T-helper 1 cell treated with Interleukin-12 subunit alpha and Interleukin-12 subunit beta and Interleukin-4 antibody, amounts not matched to agents 30 μg/mL and 1 μg/mL, for 36 hours (primary cell): ENCODE results near the gene HCFC1.

Experiments
- H3K27ac Mint-ChIP-seq: one replicate; pipeline ENCODE4 v1.8.0; 2021; ENCODE audit warnings: mild to moderate bottlenecking, mixed read lengths
- H3K27me3 Mint-ChIP-seq: one replicate; pipeline ENCODE4 v1.8.0; 2021; ENCODE audit warnings: low read depth, mixed read lengths
- H3K36me3 Mint-ChIP-seq: one replicate; pipeline ENCODE4 v1.8.0; 2021; ENCODE audit warnings: low read depth, mixed read lengths
- H3K4me1 Mint-ChIP-seq: one replicate; pipeline ENCODE4 v1.8.0; 2021; ENCODE audit warnings: low read depth, mixed read lengths
- H3K4me3 Mint-ChIP-seq: one replicate; pipeline ENCODE4 v1.8.0; 2021; ENCODE audit warnings: mild to moderate bottlenecking, moderate library complexity, mixed read lengths
- H3K9me3 Mint-ChIP-seq: one replicate; pipeline ENCODE4 v1.8.0; 2021; ENCODE audit warnings: mixed read lengths

The HCFC1 gene

DNA sequence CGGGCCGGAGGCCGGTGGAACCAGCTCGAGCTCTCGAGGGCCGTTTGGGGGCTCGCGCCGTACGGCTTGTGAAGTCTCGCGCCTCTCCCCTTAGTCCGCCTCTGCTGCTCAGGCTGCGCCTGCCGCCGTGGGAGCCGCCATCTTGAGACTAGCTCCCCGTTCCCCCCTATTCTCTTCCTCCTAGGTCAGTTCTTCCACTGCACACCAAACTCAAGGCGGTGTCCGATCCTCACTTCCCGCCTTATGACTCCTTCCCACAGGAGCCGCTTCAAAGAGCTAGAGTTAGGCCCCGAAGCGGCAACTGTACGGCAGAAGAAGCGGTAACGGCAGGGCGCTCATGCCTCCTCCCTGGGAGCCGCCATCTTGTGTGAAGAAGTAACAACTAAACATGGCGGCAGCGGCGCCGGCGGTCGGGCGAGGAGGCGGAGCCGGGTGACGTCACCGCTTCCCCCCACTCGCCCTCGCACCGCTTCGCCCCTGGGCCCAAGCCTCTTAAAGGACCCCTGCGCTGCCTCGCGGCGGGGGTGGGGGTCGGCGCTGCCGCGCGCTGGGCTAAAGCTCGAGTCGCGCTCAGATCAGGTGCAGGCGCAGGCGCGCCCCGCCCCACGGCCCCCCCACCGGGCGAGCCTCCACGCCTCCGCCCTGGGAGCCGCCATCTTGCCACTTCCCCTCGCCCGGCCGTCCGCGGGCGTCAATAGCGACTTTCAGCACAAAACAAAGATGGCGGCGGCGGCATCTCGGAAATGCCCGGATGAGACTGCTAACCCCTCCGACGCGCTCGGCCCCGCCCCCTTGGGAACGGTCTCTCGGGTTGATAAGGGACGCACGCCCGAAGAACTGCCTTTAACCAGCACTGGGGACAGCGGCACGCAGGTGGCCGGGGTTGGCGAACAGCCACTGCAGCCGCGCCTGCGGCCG lies at the start of gene HCFC1:
Gene HCFC1, minus strand, starts transcription at position 369 of the 918 bp plus-strand sequence. CDS start 978 bp downstream, outside the sequence.
- no peaks in the 10 kb centered on the region for H3K9me3 Mint-ChIP-seq
- peak within 1 kb of the TSS; percentile 100 for H3K27ac Mint-ChIP-seq
- H3K27me3 Mint-ChIP-seq, result no peaks in the 10 kb centered on the region
- H3K36me3 Mint-ChIP-seq, result peaks cover 17% of the 10 kb centered on the region
- peak within 1 kb of the TSS; percentile 100 for H3K4me3 Mint-ChIP-seq
- H3K4me1 Mint-ChIP-seq, result peaks cover 25% of the 10 kb centered on the region

DNA sequence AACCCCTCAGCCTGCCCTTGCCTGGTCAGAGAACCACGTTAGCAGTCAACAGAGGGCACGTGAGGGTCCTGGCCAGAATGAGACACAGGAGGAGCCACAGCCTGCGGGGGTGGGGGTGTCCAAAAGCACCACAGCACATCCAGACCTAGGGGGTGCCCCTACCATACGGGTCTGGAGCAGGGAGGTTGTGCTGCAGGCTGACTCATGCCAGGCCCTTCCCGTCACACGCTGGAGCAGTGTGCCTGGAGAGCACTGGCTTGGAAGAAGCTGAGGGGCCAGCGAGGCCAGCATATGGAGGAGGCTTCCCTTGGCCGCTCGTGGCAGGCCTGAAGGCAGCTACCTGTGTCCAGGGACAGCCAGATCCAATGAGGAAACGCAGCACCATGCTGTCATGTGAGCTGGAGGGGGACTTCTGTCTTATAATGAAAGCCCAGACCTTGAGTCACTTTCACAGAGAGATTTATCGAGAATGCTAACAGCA lies 49.6 kb upstream of the HCFC1 start:
- H3K27ac Mint-ChIP-seq, result no peak overlapping the region
- H3K9me3 Mint-ChIP-seq, result no peaks in the 10 kb centered on the region
- H3K4me1 Mint-ChIP-seq, result peaks cover 4% of the 10 kb centered on the region
- H3K4me3 Mint-ChIP-seq, result peak overlapping the region; percentile 88
- H3K27me3 Mint-ChIP-seq, result no peaks in the 10 kb centered on the region
- H3K36me3 Mint-ChIP-seq, result peaks cover 8% of the 10 kb centered on the region

DNA sequence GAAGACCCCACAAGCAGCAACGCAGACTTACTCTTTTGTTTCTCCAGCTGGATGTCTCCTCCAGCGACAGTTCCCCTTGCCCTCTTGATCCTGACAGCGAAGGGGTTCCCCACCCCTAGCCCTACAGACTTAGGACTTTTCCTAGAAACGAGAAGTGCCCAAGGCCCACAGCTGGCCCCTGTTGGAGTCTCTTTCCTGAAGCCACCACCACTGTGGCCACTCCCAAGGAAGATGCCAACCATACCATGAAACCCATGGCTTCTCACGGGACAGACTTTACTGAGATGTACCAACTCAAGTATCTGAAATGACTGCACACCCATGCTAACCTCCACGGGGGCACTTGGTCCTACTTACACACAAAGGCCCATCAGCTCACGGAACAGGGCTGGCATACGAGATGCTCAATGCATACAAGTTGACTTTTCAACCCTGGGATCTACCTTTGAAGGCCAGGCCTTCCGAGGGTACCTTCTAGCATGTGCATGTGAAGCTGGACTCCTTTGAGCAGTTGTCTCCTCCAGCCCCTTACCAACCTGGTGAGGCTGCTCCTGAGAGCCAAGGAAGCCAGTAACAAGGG lies 49.0 kb upstream of the HCFC1 start:
- Mint-ChIP-seq H3K27ac (peak overlapping the region; percentile 90), H3K4me1 (peaks cover 6% of the 10 kb centered on the region), H3K36me3 (peaks cover 10% of the 10 kb centered on the region), H3K27me3 (no peaks in the 10 kb centered on the region), H3K4me3 (peak overlapping the region; percentile 88), H3K9me3 (no peaks in the 10 kb centered on the region)

- peak within 1 kb of the TSS; percentile 90 for H3K27ac Mint-ChIP-seq
- no peaks in the 10 kb centered on the region for H3K27me3 Mint-ChIP-seq
- no peaks in the 10 kb centered on the region for H3K9me3 Mint-ChIP-seq
- H3K4me1 Mint-ChIP-seq, result peaks cover 6% of the 10 kb centered on the region
- peak within 1 kb of the TSS; percentile 88 for H3K4me3 Mint-ChIP-seq
- peaks cover 10% of the 10 kb centered on the region for H3K36me3 Mint-ChIP-seq
Observed at GRCh38 chrX:154019633-154020528, 48.3 kb upstream of the HCFC1 start, which contains the start of gene IRAK1. Gene IRAK1 (minus strand): TSS chrX:154019902. CDS start chrX:154019812, 90 bp downstream.

- Mint-ChIP-seq H3K27me3 (no peaks in the 10 kb centered on the region), H3K4me1 (peaks cover 6% of the 10 kb centered on the region), H3K4me3 (peak overlapping the region; percentile 86)
Observed at GRCh38 chrX:154019061-154019621, 47.5 kb upstream of the HCFC1 start.

DNA sequence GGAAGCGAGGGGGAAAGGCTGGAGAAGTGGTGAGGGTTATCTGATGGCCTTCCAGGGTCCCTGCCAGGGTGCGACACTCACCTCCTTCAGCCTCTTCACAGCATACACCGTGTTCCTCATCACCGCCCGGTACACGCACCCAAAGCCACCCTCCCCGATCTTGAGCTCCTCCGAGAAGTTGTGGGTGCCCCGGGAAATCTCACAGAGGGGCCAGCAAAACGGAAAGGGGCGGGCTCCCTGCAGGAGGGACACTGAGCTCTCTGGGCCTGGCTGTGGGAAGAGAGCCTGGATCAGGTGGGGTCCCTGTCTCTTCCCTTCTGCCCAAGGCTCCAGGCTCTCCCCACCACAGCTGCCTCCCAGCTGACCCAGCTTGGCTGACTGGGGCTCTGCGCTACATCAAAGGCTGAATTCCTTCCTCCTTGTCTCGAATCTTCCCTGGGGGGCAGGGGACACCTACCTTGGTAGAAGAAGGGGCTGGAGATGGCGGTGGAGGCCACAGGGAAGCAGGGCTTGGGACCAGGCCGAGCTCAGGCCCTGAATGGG lies 47.0 kb upstream of the HCFC1 start:
- no peaks in the 10 kb centered on the region for H3K27me3 Mint-ChIP-seq
- peaks cover 8% of the 10 kb centered on the region for H3K36me3 Mint-ChIP-seq
- peak overlapping the region; percentile 86 for H3K4me3 Mint-ChIP-seq
- peaks cover 7% of the 10 kb centered on the region for H3K4me1 Mint-ChIP-seq
- H3K9me3 Mint-ChIP-seq, result no peaks in the 10 kb centered on the region
- H3K27ac Mint-ChIP-seq, result peak overlapping the region; percentile 82

More at GRCh38 chrX:154019061-154019621, 47.5 kb upstream of the HCFC1 start:
- Mint-ChIP-seq H3K27ac (peak overlapping the region; percentile 82), H3K36me3 (peaks cover 8% of the 10 kb centered on the region), H3K9me3 (no peaks in the 10 kb centered on the region)

GRCh38 chrX:154017766-154018517 lies 46.3 kb upstream of the HCFC1 start:
- H3K27ac Mint-ChIP-seq, result no peak overlapping the region
- peaks cover 8% of the 10 kb centered on the region for H3K36me3 Mint-ChIP-seq
- H3K4me1 Mint-ChIP-seq, result peaks cover 8% of the 10 kb centered on the region
- no peaks in the 10 kb centered on the region for H3K27me3 Mint-ChIP-seq
- no peaks in the 10 kb centered on the region for H3K9me3 Mint-ChIP-seq
- H3K4me3 Mint-ChIP-seq, result peak overlapping the region; percentile 86

GRCh38 chrX:154016366-154017076 lies 44.9 kb upstream of the HCFC1 start:
- Mint-ChIP-seq H3K9me3 (no peaks in the 10 kb centered on the region), H3K27me3 (no peaks in the 10 kb centered on the region), H3K27ac (no peak overlapping the region), H3K36me3 (peaks cover 8% of the 10 kb centered on the region), H3K4me1 (peaks cover 8% of the 10 kb centered on the region), H3K4me3 (no peak overlapping the region)

DNA sequence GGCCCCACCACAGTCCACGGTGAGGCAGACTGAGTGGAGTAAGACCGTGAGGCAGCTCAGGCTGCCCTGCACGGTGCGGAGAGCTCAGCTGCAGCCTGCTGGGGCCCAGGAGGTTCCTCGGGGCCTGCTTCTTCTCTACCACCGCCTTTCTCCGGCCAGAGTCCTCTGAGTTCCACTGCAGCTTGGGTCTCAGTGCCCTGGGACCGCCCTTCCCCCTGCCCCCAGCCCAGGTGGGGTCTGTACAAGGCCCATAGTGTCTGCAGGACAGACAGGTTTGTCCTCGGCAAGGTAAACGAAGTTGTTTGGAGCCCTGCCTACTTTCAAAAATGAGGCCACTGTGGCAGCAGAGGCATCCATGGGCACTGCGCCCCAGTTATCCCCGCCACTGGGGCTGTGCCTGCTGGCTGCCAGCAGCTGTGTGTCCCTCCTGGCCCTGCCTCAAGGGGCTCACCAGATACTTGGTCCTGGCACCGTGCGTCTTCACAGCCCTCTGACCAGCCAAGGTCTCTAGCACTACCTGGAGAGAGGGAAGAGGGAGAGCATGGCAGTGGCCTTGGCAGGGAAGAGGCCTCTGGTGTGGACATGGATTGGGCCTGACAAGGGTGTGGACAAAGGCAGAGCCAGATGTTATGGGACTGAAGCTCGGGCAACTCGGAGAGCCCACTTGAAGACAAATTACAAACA lies 44.1 kb upstream of the HCFC1 start:
- Mint-ChIP-seq H3K4me1 (peaks cover 8% of the 10 kb centered on the region), H3K9me3 (no peaks in the 10 kb centered on the region), H3K27ac (peak overlapping the region; percentile 15), H3K36me3 (peaks cover 8% of the 10 kb centered on the region), H3K4me3 (peak overlapping the region; percentile 54), H3K27me3 (no peaks in the 10 kb centered on the region)

GRCh38 chrX:154014429-154015380 lies 43.1 kb upstream of the HCFC1 start:
- Mint-ChIP-seq H3K27me3 (no peaks in the 10 kb centered on the region), H3K4me1 (peaks cover 4% of the 10 kb centered on the region), H3K27ac (no peak overlapping the region), H3K4me3 (no peak overlapping the region), H3K9me3 (no peaks in the 10 kb centered on the region), H3K36me3 (peaks cover 8% of the 10 kb centered on the region)

- H3K27ac Mint-ChIP-seq, result no peak overlapping the region
- H3K9me3 Mint-ChIP-seq, result no peaks in the 10 kb centered on the region
- peaks cover 6% of the 10 kb centered on the region for H3K36me3 Mint-ChIP-seq
- peaks cover 5% of the 10 kb centered on the region for H3K4me1 Mint-ChIP-seq
- no peak overlapping the region for H3K4me3 Mint-ChIP-seq
- no peaks in the 10 kb centered on the region for H3K27me3 Mint-ChIP-seq
Observed at GRCh38 chrX:154013614-154014360, 42.2 kb upstream of the HCFC1 start.
